Neural cell (in vitro differentiated cells): ENCODE results near the gene FSHR. TPM values are rescaled to one million over a fixed set of nuclear protein-coding genes. Genes with fewer than 3 reads are reported as not detected.

Source experiments
- H2AFZ ChIP-seq: fragments of 200-600, 300-800 bp; sonication (generic), shearing (Covaris generic); 2 replicates; pipeline ENCODE4 v1.6.0; 2014; ENCODE audit warnings: low read depth, mild to moderate bottlenecking, antibody characterized with exemption, low read length, moderate library complexity
- H3F3A ChIP-seq: fragments of 200-600 bp; shearing (Covaris generic); 2 replicates; pipeline ENCODE4 v1.6.1; 2016; ENCODE audit warnings: mild to moderate bottlenecking, moderate library complexity, mixed read lengths, antibody characterized with exemption, low read length; ENCODE audit not compliant: insufficient read depth, poor library complexity, severe bottlenecking
- H3K27ac ChIP-seq: fragments of 200-600, 300-800 bp; sonication (generic), shearing (Covaris generic); 2 replicates; pipeline ENCODE4 v1.5.1; 2014; ENCODE audit warnings: mild to moderate bottlenecking, low read length, moderate library complexity
- H3K27me3 ChIP-seq: fragments of 300-800, 200-600 bp; sonication (generic), shearing (Covaris generic); 2 replicates; pipeline ENCODE4 v1.6.0; 2014; ENCODE audit warnings: mild to moderate bottlenecking, low read depth, low read length, moderate library complexity; ENCODE audit not compliant: insufficient read depth
- H3K36me3 ChIP-seq: fragments of 300-800, 200-600 bp; sonication (generic), shearing (Covaris generic); 2 replicates; pipeline ENCODE4 v1.5.1; 2014; ENCODE audit warnings: mild to moderate bottlenecking, antibody characterized with exemption, low read length, moderate library complexity; ENCODE audit not compliant: insufficient read depth
- H3K4me2 ChIP-seq: fragments of 300-800, 200-600 bp; sonication (generic), shearing (Covaris generic); 2 replicates; pipeline ENCODE4 v1.6.0; 2014; ENCODE audit warnings: mild to moderate bottlenecking, low read length
- H3K4me3 ChIP-seq: fragments of 300-800, 200-600 bp; sonication (generic), shearing (Covaris generic); 2 replicates; pipeline ENCODE4 v1.5.1; 2014; ENCODE audit warnings: mild to moderate bottlenecking, low read length, moderate library complexity
- H3K79me2 ChIP-seq: fragments of 200-600 bp; shearing (Covaris generic); replicated peaks from 2 replicates; pipeline ENCODE4 v1.6.0; 2014; ENCODE audit warnings: mild to moderate bottlenecking, low read length, moderate library complexity; ENCODE audit not compliant: insufficient read depth
- H3K9ac ChIP-seq: fragments of 300-800, 200-600 bp; sonication (generic), shearing (Covaris generic); 2 replicates; pipeline ENCODE4 v1.6.1; 2016; ENCODE audit warnings: mild to moderate bottlenecking, low read length, mixed read lengths
- H3K9me2 ChIP-seq: fragments of 200-600 bp; shearing (Covaris generic); 2 replicates; pipeline ENCODE4 v1.6.1; 2016; ENCODE audit warnings: mild to moderate bottlenecking, low read length, mixed read lengths; ENCODE audit not compliant: insufficient read depth
- H3K9me3 ChIP-seq: fragments of 200-600, 300-800 bp; sonication (generic), shearing (Covaris generic); 2 replicates; pipeline ENCODE4 v1.6.1; 2016; ENCODE audit warnings: mild to moderate bottlenecking, mixed run types, low read length, moderate library complexity, mixed read lengths
- H4K20me1 ChIP-seq: fragments of 200-600 bp; shearing (Covaris generic); 2 replicates; pipeline ENCODE4 v1.6.1; 2016; ENCODE audit warnings: mild to moderate bottlenecking, mixed run types; ENCODE audit not compliant: insufficient read depth
- EP300 ChIP-seq: fragments of 450-650 bp; conservative IDR thresholded peaks from 2 replicates; pipeline ENCODE4 v1.6.1; 2014; ENCODE audit warnings: antibody characterized with exemption, mild to moderate bottlenecking, moderate library complexity; ENCODE audit not compliant: poor library complexity, severe bottlenecking
- EZH2 ChIP-seq: fragments of 200-600, 300-800 bp; shearing (Covaris generic), sonication (generic); IDR thresholded peaks from 2 replicates; pipeline ENCODE4 v1.6.1; 2014; ENCODE audit warnings: antibody characterized with exemption, low read length, borderline replicate concordance, mild to moderate bottlenecking; ENCODE audit not compliant: insufficient read depth, poor library complexity, severe bottlenecking
- MXI1 ChIP-seq: fragments of 450-650 bp; conservative IDR thresholded peaks from 2 replicates; pipeline ENCODE4 v1.6.1; 2014; ENCODE audit warnings: antibody characterized with exemption, mild to moderate bottlenecking; ENCODE audit not compliant: poor library complexity, severe bottlenecking
- POLR2AphosphoS5 ChIP-seq: IDR thresholded peaks from 2 replicates; pipeline ENCODE4 v1.6.1; 2012
- RAD21 ChIP-seq: fragments of 450-650 bp; conservative IDR thresholded peaks from 2 replicates; pipeline ENCODE4 v1.6.1; 2014; ENCODE audit warnings: antibody characterized with exemption, mild to moderate bottlenecking, moderate library complexity
- SMC3 ChIP-seq: fragments of 450-650 bp; conservative IDR thresholded peaks from 2 replicates; pipeline ENCODE4 v1.6.1; 2014; ENCODE audit warnings: antibody characterized with exemption, mild to moderate bottlenecking, moderate library complexity; ENCODE audit not compliant: poor library complexity
- TAF1 ChIP-seq: IDR thresholded peaks from 2 replicates; pipeline ENCODE4 v1.6.1; 2012; ENCODE audit warnings: low read depth
- polyA plus RNA-seq: library from polyadenylated mRNA; depleted of rRNA; stranded (reverse); fragments of >200 nt; gene quantifications from 2 replicates; pipeline ENCODE4 v1.2.3, GENCODE V29; 2014
- TF ChIP-seq, protein P1 (sequence below): fragments of 450-650 bp; IDR thresholded peaks from 2 replicates; pipeline ENCODE4 v1.5.1; 2014; ENCODE audit warnings: antibody characterized with exemption, mild to moderate bottlenecking, moderate library complexity; ENCODE audit not compliant: poor library complexity, severe bottlenecking
- TF ChIP-seq, protein P2 (sequence below): IDR thresholded peaks from 2 replicates; pipeline ENCODE4 v1.6.1; 2012; ENCODE audit warnings: borderline replicate concordance

The FSHR gene
- polyA plus RNA-seq, 1 donor from 2014 or later: not detected

DNA sequence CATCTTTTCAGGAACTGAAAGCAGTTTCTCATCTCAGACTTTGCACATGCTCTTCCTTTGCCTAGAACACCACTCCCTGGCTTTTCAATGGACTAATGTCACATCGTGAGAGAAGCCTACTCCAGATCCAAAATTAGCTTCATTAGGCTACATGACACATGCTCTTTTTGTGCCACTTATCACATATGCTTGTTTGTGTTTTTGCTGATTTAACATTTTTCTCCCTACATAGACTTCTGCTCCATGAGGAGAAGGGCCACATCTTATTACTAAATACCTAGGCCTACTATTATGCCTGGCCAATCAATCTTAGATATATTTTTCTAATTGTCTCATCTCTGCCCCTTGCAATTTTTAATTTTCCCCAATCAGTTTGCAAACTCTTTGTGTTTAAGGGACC is 212.4 kb downstream of the FSHR start:
- Histone ChIP-seq H3K27me3 (no peaks in the 10 kb centered on the region), H3K4me3 (no peak overlapping the region), H3K36me3 (no peaks in the 10 kb centered on the region), H3K4me2 (no peak overlapping the region), H4K20me1 (no peaks in the 10 kb centered on the region), H3K9me2 (no peaks in the 10 kb centered on the region), H3K27ac (no peak overlapping the region), H3F3A (no peaks in the 10 kb centered on the region), H3K9ac (no peak overlapping the region), H3K79me2 (no peaks in the 10 kb centered on the region), H2AFZ (no peak overlapping the region), H3K9me3 (no peaks in the 10 kb centered on the region)
- TF ChIP-seq SMC3: no peak
- TF ChIP-seq MXI1: no peak
- TF ChIP-seq, protein P1, sequence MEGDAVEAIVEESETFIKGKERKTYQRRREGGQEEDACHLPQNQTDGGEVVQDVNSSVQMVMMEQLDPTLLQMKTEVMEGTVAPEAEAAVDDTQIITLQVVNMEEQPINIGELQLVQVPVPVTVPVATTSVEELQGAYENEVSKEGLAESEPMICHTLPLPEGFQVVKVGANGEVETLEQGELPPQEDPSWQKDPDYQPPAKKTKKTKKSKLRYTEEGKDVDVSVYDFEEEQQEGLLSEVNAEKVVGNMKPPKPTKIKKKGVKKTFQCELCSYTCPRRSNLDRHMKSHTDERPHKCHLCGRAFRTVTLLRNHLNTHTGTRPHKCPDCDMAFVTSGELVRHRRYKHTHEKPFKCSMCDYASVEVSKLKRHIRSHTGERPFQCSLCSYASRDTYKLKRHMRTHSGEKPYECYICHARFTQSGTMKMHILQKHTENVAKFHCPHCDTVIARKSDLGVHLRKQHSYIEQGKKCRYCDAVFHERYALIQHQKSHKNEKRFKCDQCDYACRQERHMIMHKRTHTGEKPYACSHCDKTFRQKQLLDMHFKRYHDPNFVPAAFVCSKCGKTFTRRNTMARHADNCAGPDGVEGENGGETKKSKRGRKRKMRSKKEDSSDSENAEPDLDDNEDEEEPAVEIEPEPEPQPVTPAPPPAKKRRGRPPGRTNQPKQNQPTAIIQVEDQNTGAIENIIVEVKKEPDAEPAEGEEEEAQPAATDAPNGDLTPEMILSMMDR: no peak
- TF ChIP-seq EZH2: no peak
- TF ChIP-seq, protein P2, sequence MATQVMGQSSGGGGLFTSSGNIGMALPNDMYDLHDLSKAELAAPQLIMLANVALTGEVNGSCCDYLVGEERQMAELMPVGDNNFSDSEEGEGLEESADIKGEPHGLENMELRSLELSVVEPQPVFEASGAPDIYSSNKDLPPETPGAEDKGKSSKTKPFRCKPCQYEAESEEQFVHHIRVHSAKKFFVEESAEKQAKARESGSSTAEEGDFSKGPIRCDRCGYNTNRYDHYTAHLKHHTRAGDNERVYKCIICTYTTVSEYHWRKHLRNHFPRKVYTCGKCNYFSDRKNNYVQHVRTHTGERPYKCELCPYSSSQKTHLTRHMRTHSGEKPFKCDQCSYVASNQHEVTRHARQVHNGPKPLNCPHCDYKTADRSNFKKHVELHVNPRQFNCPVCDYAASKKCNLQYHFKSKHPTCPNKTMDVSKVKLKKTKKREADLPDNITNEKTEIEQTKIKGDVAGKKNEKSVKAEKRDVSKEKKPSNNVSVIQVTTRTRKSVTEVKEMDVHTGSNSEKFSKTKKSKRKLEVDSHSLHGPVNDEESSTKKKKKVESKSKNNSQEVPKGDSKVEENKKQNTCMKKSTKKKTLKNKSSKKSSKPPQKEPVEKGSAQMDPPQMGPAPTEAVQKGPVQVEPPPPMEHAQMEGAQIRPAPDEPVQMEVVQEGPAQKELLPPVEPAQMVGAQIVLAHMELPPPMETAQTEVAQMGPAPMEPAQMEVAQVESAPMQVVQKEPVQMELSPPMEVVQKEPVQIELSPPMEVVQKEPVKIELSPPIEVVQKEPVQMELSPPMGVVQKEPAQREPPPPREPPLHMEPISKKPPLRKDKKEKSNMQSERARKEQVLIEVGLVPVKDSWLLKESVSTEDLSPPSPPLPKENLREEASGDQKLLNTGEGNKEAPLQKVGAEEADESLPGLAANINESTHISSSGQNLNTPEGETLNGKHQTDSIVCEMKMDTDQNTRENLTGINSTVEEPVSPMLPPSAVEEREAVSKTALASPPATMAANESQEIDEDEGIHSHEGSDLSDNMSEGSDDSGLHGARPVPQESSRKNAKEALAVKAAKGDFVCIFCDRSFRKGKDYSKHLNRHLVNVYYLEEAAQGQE: no peak
- TF ChIP-seq EP300: no peak
- TF ChIP-seq TAF1: no peak
- TF ChIP-seq RAD21: no peak
- no peak for TF ChIP-seq POLR2AphosphoS5

DNA sequence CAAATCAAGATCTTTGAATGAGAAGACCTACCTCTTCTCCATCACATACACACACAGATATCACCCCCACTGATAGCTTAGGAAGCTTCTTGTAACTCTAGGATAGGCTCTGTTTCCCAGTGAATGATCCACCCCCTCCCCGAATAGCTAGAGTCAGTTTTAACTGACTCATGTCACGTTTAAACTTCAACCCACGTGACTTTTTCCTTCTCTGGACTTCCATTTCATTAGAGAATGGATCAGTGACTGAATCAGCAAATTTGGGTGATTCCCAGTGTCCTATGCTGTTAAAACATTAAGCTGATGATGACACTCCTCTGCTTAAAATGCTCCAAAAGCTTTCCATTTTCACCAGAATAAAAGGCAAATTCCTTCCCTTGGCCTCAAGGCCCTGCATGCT is 212.9 kb downstream of the FSHR start:
- Histone ChIP-seq H3K9ac (no peak overlapping the region), H3K79me2 (no peaks in the 10 kb centered on the region), H3K9me2 (no peaks in the 10 kb centered on the region), H3K4me3 (no peak overlapping the region), H3K9me3 (no peaks in the 10 kb centered on the region), H3K27me3 (no peaks in the 10 kb centered on the region), H3K4me2 (no peak overlapping the region), H3K36me3 (no peaks in the 10 kb centered on the region), H3K27ac (no peak overlapping the region), H4K20me1 (no peaks in the 10 kb centered on the region), H3F3A (no peaks in the 10 kb centered on the region), H2AFZ (no peak overlapping the region)
- TF ChIP-seq, protein P2: no peak
- TF ChIP-seq, protein P1: no peak
- TF ChIP-seq POLR2AphosphoS5 (no peak), SMC3 (no peak), TAF1 (no peak), MXI1 (no peak)
